Activated T-helper 9 cell treated with anti-CD3 and anti-CD28 coated beads, Interleukin-2, amount 50 U/mL, for 16 hours (primary cell): ENCODE measurements around the gene CFAP97.
"Not testable (repeated sequence)": the region's sequence is repeated elsewhere in the genome, so short reads cannot be mapped to it uniquely, and the experiment has no call there.

Experiments used
- DNase-seq: peaks from one replicate; pipeline ENCODE4 v3.0.0-alpha.2; 2020; ENCODE audit warnings: low read depth

CFAP97 gene

GRCh38 chr4:185222598-185222997 is 18.8 kb upstream of the CFAP97 start:
- no peak for DNase-seq

- no peak for DNase-seq
Observed at GRCh38 chr4:185221912-185222311, 18.1 kb upstream of the CFAP97 start.

- no peak for DNase-seq
Observed at GRCh38 chr4:185221491-185221890, 17.7 kb upstream of the CFAP97 start.

GRCh38 chr4:185219551-185220344 is 15.9 kb upstream of the CFAP97 start:
- DNase-seq = no peak

GRCh38 chr4:185218312-185218711 is 14.5 kb upstream of the CFAP97 start:
- no peak for DNase-seq

- DNase-seq = no peak
Observed at GRCh38 chr4:185217408-185217975, 13.7 kb upstream of the CFAP97 start.

- no peak for DNase-seq
Observed at GRCh38 chr4:185215261-185215660, 11.5 kb upstream of the CFAP97 start.

GRCh38 chr4:185213877-185214276 is 10.1 kb upstream of the CFAP97 start:
- DNase-seq = no peak

- DNase-seq = no peak
Observed at GRCh38 chr4:185212581-185212980, 8.8 kb upstream of the CFAP97 start.

- no peak for DNase-seq
Observed at GRCh38 chr4:185211641-185212040, 7.8 kb upstream of the CFAP97 start.

- no peak for DNase-seq
Observed at GRCh38 chr4:185211035-185211434, 7.2 kb upstream of the CFAP97 start.

- DNase-seq = no peak
Observed at GRCh38 chr4:185210102-185210981, 6.5 kb upstream of the CFAP97 start.

GRCh38 chr4:185209852-185210101 is 6.0 kb upstream of the CFAP97 start:
- DNase-seq = not testable (repeated sequence)

GRCh38 chr4:185209031-185209851 is 5.4 kb upstream of the CFAP97 start, which contains the start of gene SNX25:
TSS of gene SNX25 (plus strand) at chr4:185209598. CDS start at chr4:185209827, 229 bp downstream.
- peak; percentile 88 for DNase-seq

- DNase-seq = no peak
Observed at GRCh38 chr4:185207466-185207865, 3.7 kb upstream of the CFAP97 start.

- DNase-seq = no peak
Observed at GRCh38 chr4:185205697-185206342, 2.0 kb upstream of the CFAP97 start.

GRCh38 chr4:185205073-185205472 is 1.3 kb upstream of the CFAP97 start:
- not testable (repeated sequence) for DNase-seq

- DNase-seq = no peak
Observed at GRCh38 chr4:185204238-185204910, 574 bp upstream of the CFAP97 start.

- DNase-seq = no peak
Observed at GRCh38 chr4:185202984-185203485, 765 bp downstream of the CFAP97 start.
